ENCODE measurements around the gene RAD50. TPM values are rescaled to one million over a fixed set of nuclear protein-coding genes. Genes with fewer than 3 reads are reported as not detected.

RAD50 gene
- total RNA-seq, 5 donors from 2014 or later (not counting 1 experiment from before 2014, with no cell fraction given), result 19.7 to 33.7 (median 28.5) TPM

DNA sequence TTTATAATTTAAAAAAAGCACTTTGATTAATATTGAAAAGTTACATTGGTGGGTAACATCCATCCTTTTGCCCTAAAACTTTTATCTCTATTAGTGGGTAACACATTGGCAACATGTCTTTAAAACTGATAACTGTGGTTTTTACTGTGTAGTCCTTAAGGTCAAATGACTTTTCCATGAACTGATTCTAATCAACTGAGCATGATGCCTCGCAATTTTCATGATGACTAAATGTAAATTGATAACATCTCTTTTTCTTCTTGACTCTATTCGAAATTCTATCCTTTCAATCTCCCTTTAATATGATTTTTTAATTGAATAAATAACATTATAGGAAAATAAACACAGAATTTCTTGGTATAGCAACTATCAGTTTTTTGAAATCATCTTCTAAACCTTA, 7.2 kb upstream of the RAD50 start:
- CTCF ChIA-PET, result interaction anchor here (0.6 to 0.7 kb wide), 4 partner anchors 12 to 476 kb away, joined by 3 to 5 read pairs (median 3); no protein-coding TSS in a partner anchor
- no peak overlapping the region for H3K4me3 Mint-ChIP-seq
- H3K27me3 ChIP-seq (replicated peaks in 1 of 2; ENCODE audit: control insufficient read depth in 2 of 2, extremely low read depth in 1 of 2, insufficient read depth in 2 of 2, low read length in 1 of 2), result no peaks in the 10 kb centered on the region
- H3K36me3 Mint-ChIP-seq, result no peaks in the 10 kb centered on the region
- no peak for DNase-seq
- H3K4me3 ChIP-seq (ENCODE audit: control insufficient read depth in 1 of 2, extremely low read depth in 1 of 2, low read length in 1 of 2), result no peak overlapping the region
- no CpG with 5 or more reads among the region's 2 CpGs for WGBS (ENCODE audit: insufficient coverage)
- no peak overlapping the region for H3K27ac Mint-ChIP-seq
- no peak overlapping the region for H3K27ac ChIP-seq (ENCODE audit: low read length)
- no peaks in the 10 kb centered on the region for H3K9me3 Mint-ChIP-seq
- no peaks in the 10 kb centered on the region for H3K27me3 Mint-ChIP-seq
- no peaks in the 10 kb centered on the region for H3K36me3 ChIP-seq (ENCODE audit: control insufficient read depth in 2 of 2, extremely low read depth in 1 of 2, insufficient read depth in 1 of 2, low read length in 1 of 2)
- POLR2A ChIA-PET, result interaction anchor here (0.6 to 0.7 kb wide), 3 partner anchors 59 to 280 kb away, joined by 4 to 5 read pairs (median 5); partner anchors contain the start of genes IRF1 (in 1 of the 2) and SLC22A5 (in 1 of the 2)
- H3K4me1 Mint-ChIP-seq, result no peaks in the 10 kb centered on the region
- ATAC-seq (replicated peaks in 1 of 4), result no peak
- no peaks in the 10 kb centered on the region for H3K4me1 ChIP-seq (ENCODE audit: control insufficient read depth in 1 of 2, extremely low read depth in 1 of 2, insufficient read depth in 2 of 2, low read length in 2 of 2)
- H3K9me3 ChIP-seq, result no peaks in the 10 kb centered on the region

DNA sequence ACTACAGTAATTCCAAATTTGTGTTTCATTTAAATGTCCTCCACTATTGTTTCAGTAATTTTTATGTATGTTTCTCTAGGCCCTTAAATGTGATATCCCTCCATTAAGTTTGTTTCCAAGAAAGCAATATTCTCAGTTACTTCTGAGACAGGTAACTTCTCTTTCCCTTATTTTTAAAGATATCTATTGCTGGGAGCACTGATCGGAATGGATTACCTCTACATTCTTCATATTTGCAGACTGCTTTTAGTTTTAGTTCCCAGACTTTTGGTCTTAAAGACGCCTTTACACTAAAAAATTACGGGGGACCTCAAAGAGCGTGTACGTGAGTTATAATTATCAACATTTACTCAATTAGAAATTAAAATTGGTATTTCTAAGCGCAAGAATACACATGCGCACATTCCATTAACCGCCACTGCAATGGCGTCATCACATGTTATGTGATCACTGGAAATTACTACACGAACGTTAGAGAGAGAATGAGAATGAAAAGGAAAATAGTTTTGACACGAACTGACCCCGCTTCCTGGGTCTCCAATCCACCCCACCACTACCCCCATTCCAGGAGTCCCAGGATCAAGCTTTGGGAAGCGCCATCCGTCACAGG, 519 bp upstream of the RAD50 start:
- Mint-ChIP-seq H3K4me1 (peaks cover 29 to 32% (median 31%) of the 10 kb centered on the region in 3 donors), H3K36me3 (peaks cover 3% of the 10 kb centered on the region), H3K27ac (peak overlapping the region; percentile 94 to 97), H3K4me3 (peak overlapping the region; percentile 95 to 99 (median 95)), H3K9me3 (peaks cover 4 to 5% (median 4%) of the 10 kb centered on the region in 3 donors), H3K27me3 (no peaks in the 10 kb centered on the region)
- ChIA-PET POLR2A (interaction anchor here in 1 of 2 donors (0.9 kb wide), 1 partner anchor 65 kb away, joined by 6 read pairs; the partner anchor contains the start of gene IRF1), CTCF (interaction anchor here in 1 of 2 donors (0.6 kb wide), 1 partner anchor 29 kb away, joined by 3 read pairs; no protein-coding TSS in a partner anchor)
- no peaks in the 10 kb centered on the region for H3K9me3 ChIP-seq
- 44% methylated on average over 3 of the region's 15 CpGs for WGBS (ENCODE audit: insufficient coverage)
- peaks cover 6 to 21% of the 10 kb centered on the region in 2 experiments for H3K4me1 ChIP-seq (ENCODE audit: control insufficient read depth in 1 of 2, extremely low read depth in 1 of 2, insufficient read depth in 2 of 2, low read length in 2 of 2)
- peak overlapping the region; percentile 69 to 87 for H3K4me3 ChIP-seq (ENCODE audit: control insufficient read depth in 1 of 2, extremely low read depth in 1 of 2, low read length in 1 of 2)
- H3K27ac ChIP-seq (ENCODE audit: low read length), result peak overlapping the region; percentile 86
- ATAC-seq (replicated peaks in 1 of 4), result no peak
- peaks cover 0 to 13% of the 10 kb centered on the region in 2 donors for H3K36me3 ChIP-seq (ENCODE audit: control insufficient read depth in 2 of 2, extremely low read depth in 1 of 2, insufficient read depth in 1 of 2, low read length in 1 of 2)
- H3K27me3 ChIP-seq (replicated peaks in 1 of 2; ENCODE audit: control insufficient read depth in 2 of 2, extremely low read depth in 1 of 2, insufficient read depth in 2 of 2, low read length in 1 of 2), result no peaks in the 10 kb centered on the region
- DNase-seq, result peak in 1 of 35 experiments; percentile 1

DNA sequence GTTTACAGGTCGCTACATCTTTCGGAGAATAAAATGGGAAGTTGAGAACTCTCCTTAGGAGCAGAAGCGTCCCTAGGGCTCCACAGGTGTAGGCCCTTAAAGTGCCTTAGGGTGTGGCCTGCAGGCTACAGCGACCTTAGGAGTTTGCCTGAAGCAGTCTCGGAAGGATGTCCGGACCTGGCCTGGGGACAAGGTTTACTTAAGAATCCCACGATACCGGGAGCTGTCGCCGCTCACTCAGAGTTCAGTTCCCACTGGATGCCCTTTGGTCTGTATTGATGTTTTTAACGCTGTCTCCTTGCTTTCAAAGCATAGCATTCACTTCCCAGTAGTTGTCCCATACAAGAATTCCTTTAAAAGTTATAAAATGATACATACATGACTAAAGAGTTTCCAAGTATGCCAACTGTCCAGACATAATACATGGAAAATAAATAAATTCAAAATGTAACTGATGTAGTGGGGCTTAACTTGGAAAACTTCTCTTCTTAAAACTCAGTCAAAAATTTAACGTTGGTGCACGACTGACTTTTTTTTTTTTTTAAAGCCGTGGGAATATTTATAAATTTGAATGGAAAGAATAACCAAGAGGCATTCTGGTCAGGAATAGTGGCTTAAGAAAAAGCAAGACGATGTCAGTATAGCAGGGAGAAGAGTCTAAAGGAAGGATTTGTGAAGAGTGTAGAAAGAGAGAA, 848 bp downstream of the RAD50 start:
- peaks cover 29 to 32% (median 31%) of the 10 kb centered on the region in 3 donors for H3K4me1 Mint-ChIP-seq
- ATAC-seq (replicated peaks in 1 of 4) (peak; percentile 17 to 25 (median 20)), DNase-seq (peak in 11 of 35 experiments; percentile 0 to 45 (median 9))
- no peaks in the 10 kb centered on the region for H3K9me3 ChIP-seq
- H3K4me3 ChIP-seq (ENCODE audit: control insufficient read depth in 1 of 2, extremely low read depth in 1 of 2, low read length in 1 of 2), result peak overlapping the region; percentile 69 to 87
- H3K27me3 Mint-ChIP-seq, result no peaks in the 10 kb centered on the region
- H3K4me3 Mint-ChIP-seq, result peak overlapping the region; percentile 95 to 99 (median 95)
- 6% methylated on average over 9 of the region's 15 CpGs for WGBS (ENCODE audit: insufficient coverage)
- H3K4me1 ChIP-seq (ENCODE audit: control insufficient read depth in 1 of 2, extremely low read depth in 1 of 2, insufficient read depth in 2 of 2, low read length in 2 of 2), result peaks cover 6 to 21% of the 10 kb centered on the region in 2 experiments
- H3K9me3 Mint-ChIP-seq, result peaks cover 4 to 5% (median 4%) of the 10 kb centered on the region in 3 donors
- ChIA-PET POLR2A (interaction anchor here (0.6 to 0.8 kb wide), 2 partner anchors 10 to 180 kb away, joined by 3 read pairs; partner anchors contain the start of gene KIF3A (in 1 of the 2)), CTCF (interaction anchor here in 1 of 2 donors (0.7 kb wide), 1 partner anchor 263 kb away, joined by 5 read pairs; no protein-coding TSS in a partner anchor)
- no peaks in the 10 kb centered on the region for H3K27me3 ChIP-seq (replicated peaks in 1 of 2; ENCODE audit: control insufficient read depth in 2 of 2, extremely low read depth in 1 of 2, insufficient read depth in 2 of 2, low read length in 1 of 2)
- peak overlapping the region; percentile 86 for H3K27ac ChIP-seq (ENCODE audit: low read length)
- peaks cover 3% of the 10 kb centered on the region for H3K36me3 Mint-ChIP-seq
- peak overlapping the region; percentile 94 to 97 for H3K27ac Mint-ChIP-seq
- peaks cover 0 to 17% of the 10 kb centered on the region in 2 donors for H3K36me3 ChIP-seq (ENCODE audit: control insufficient read depth in 2 of 2, extremely low read depth in 1 of 2, insufficient read depth in 1 of 2, low read length in 1 of 2)

DNA sequence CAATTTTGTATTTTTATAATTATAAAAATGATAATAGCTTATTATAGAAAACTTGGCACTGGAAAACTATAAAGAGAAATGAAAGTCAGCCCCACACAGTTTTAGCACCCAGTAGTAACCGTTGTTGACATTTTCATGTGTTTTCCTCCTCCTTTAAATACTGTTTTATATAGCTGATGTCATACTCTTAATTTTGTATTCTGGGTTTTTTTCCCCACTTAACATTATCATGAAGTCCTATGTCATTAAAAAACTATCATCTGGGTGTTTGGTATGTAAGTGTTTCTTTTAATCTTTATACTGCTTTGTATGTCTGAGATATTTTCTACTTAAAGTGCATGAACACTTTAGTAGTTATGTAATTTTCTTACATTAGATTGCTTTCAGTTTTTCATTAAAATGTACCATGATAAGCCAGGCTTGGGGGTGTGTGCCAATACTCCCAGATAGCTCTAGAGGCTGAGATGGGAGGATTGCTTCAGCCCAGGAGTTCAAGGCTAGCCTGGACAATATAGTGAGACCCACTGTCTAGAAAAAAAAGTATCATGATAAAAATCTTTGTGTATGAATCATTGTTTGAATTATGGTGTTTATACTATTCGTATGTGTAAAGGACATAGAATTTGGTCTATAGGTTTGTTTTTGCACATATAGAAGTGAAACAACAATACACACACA, 2.7 kb downstream of the RAD50 start:
- peaks cover 0 to 25% of the 10 kb centered on the region in 2 donors for H3K36me3 ChIP-seq (ENCODE audit: control insufficient read depth in 2 of 2, extremely low read depth in 1 of 2, insufficient read depth in 1 of 2, low read length in 1 of 2)
- DNase-seq, result no peak
- Mint-ChIP-seq H3K9me3 (peaks cover 4 to 5% (median 4%) of the 10 kb centered on the region in 3 donors), H3K27ac (no peak overlapping the region), H3K36me3 (peaks cover 3% of the 10 kb centered on the region), H3K4me3 (peak overlapping the region in 1 of 3 donors; percentile 18), H3K27me3 (no peaks in the 10 kb centered on the region), H3K4me1 (peaks cover 29 to 32% (median 31%) of the 10 kb centered on the region in 3 donors)
- no peak overlapping the region for H3K27ac ChIP-seq (ENCODE audit: low read length)
- CTCF ChIA-PET, result no interaction called here
- no CpG with 5 or more reads among the region's 2 CpGs for WGBS (ENCODE audit: insufficient coverage)
- no peaks in the 10 kb centered on the region for H3K9me3 ChIP-seq
- no peak overlapping the region for H3K4me3 ChIP-seq (ENCODE audit: control insufficient read depth in 1 of 2, extremely low read depth in 1 of 2, low read length in 1 of 2)
- peaks cover 6 to 21% of the 10 kb centered on the region in 2 experiments for H3K4me1 ChIP-seq (ENCODE audit: control insufficient read depth in 1 of 2, extremely low read depth in 1 of 2, insufficient read depth in 2 of 2, low read length in 2 of 2)
- POLR2A ChIA-PET, result interaction anchor here in 1 of 2 donors (0.6 kb wide), 1 partner anchor 1012 kb away, joined by 3 read pairs; no protein-coding TSS in a partner anchor
- no peaks in the 10 kb centered on the region for H3K27me3 ChIP-seq (replicated peaks in 1 of 2; ENCODE audit: control insufficient read depth in 2 of 2, extremely low read depth in 1 of 2, insufficient read depth in 2 of 2, low read length in 1 of 2)
- no peak for ATAC-seq (replicated peaks in 1 of 4)

DNA sequence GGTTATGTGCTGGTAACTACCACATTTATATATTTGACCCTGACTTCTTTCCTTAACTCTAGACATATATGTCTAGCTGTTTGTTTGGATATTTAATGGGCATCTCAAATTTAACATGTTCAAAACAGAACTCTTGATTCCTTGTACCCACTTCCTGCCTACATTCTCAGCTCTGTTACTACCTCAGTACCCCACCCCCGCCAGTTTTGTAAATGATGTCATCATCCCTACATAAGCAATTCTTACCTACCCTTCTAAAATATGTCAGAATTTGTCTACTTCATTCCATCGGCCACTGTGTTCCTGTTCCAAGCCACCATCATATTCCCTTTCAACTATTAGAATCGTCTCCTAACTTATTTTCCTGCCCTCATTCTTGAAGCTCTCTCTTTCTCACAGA, 4.8 kb downstream of the RAD50 start:
- H3K9me3 ChIP-seq, result no peaks in the 10 kb centered on the region
- CTCF ChIA-PET, result interaction anchor here in 1 of 2 donors (0.6 kb wide), 1 partner anchor 12 kb away, joined by 3 read pairs; no protein-coding TSS in a partner anchor
- no peak overlapping the region for H3K27ac ChIP-seq (ENCODE audit: low read length)
- H3K4me3 Mint-ChIP-seq, result no peak overlapping the region
- no peak overlapping the region for H3K27ac Mint-ChIP-seq
- no peak for ATAC-seq (replicated peaks in 1 of 4)
- no peak overlapping the region for H3K4me3 ChIP-seq (ENCODE audit: control insufficient read depth in 1 of 2, extremely low read depth in 1 of 2, low read length in 1 of 2)
- H3K27me3 ChIP-seq (replicated peaks in 1 of 2; ENCODE audit: control insufficient read depth in 2 of 2, extremely low read depth in 1 of 2, insufficient read depth in 2 of 2, low read length in 1 of 2), result no peaks in the 10 kb centered on the region
- peaks cover 10% of the 10 kb centered on the region for H3K36me3 Mint-ChIP-seq
- H3K36me3 ChIP-seq (ENCODE audit: control insufficient read depth in 2 of 2, extremely low read depth in 1 of 2, insufficient read depth in 1 of 2, low read length in 1 of 2), result peaks cover 0 to 34% of the 10 kb centered on the region in 2 donors
- WGBS (ENCODE audit: insufficient coverage), result 82% methylated on average over 1 of the region's 3 CpGs
- peaks cover 6 to 17% of the 10 kb centered on the region in 2 experiments for H3K4me1 ChIP-seq (ENCODE audit: control insufficient read depth in 1 of 2, extremely low read depth in 1 of 2, insufficient read depth in 2 of 2, low read length in 2 of 2)
- H3K9me3 Mint-ChIP-seq, result peaks cover 0 to 6% (median 0%) of the 10 kb centered on the region in 3 donors
- H3K4me1 Mint-ChIP-seq, result peaks cover 22 to 35% (median 32%) of the 10 kb centered on the region in 3 donors
- POLR2A ChIA-PET, result no interaction called here
- no peaks in the 10 kb centered on the region for H3K27me3 Mint-ChIP-seq
- DNase-seq, result peak in 14 of 35 experiments; percentile 2 to 27 (median 14)

Data from T-cell (primary cell).